ENCODE results near the gene POU2AF1. TPM values are rescaled to one million over a fixed set of nuclear protein-coding genes. Genes with fewer than 3 reads are reported as not detected.

POU2AF1 gene
- total RNA-seq, 2 experiments from 2014 or later, result 0.52 to 0.78 TPM

DNA sequence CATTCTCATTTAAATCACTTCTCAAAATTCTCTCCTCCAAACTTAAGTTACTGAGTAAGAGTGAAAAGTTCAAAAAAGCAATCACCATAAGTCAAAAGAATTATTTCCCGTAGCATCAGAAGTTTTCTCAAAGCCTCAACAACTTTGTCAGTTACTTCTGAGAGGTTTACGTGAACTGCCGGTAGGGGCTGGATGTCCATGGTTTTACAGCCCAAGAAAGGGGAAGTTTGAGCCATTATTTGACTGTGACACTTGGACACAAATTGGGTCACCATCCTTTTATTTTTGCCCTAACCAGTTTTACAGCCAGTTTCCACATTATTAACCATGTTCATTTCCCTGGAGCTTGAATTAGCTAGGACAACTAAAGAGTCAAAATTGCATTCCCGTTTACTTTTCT is 73.2 kb downstream of the POU2AF1 start:
- no peaks in the 10 kb centered on the region for H3K36me3 Mint-ChIP-seq (ENCODE audit: low read depth)
- intact Hi-C loops (cut with DNase I, micrococcal nuclease), result loop anchor here in 1 of 2 experiments (5.0 kb wide), 1 partner anchor 41 kb away; no protein-coding TSS in a partner anchor
- no peak overlapping the region for H3K27ac ChIP-seq (ENCODE audit: low read depth in 1 of 2, low read length in 2 of 2)
- peaks cover 54% of the 10 kb centered on the region for H3K27me3 Mint-ChIP-seq
- no peaks in the 10 kb centered on the region for H3K4me1 Mint-ChIP-seq (ENCODE audit: low read depth)
- H3K9me3 Mint-ChIP-seq, result no peaks in the 10 kb centered on the region
- H3K36me3 ChIP-seq (ENCODE audit: insufficient read depth, low read length), result no peaks in the 10 kb centered on the region
- no peaks in the 10 kb centered on the region for H3K9me3 ChIP-seq (ENCODE audit: control insufficient read depth in 1 of 2, insufficient read depth in 1 of 2, low read length in 2 of 2)
- H3K27me3 ChIP-seq (ENCODE audit: control insufficient read depth in 1 of 2, insufficient read depth in 2 of 2, low read length in 2 of 2), result peaks cover 10 to 13% of the 10 kb centered on the region in 2 experiments
- ChIA-PET POLR2A (no interaction called here), CTCF (no interaction called here)
- TF ChIP-seq, protein P1, sequence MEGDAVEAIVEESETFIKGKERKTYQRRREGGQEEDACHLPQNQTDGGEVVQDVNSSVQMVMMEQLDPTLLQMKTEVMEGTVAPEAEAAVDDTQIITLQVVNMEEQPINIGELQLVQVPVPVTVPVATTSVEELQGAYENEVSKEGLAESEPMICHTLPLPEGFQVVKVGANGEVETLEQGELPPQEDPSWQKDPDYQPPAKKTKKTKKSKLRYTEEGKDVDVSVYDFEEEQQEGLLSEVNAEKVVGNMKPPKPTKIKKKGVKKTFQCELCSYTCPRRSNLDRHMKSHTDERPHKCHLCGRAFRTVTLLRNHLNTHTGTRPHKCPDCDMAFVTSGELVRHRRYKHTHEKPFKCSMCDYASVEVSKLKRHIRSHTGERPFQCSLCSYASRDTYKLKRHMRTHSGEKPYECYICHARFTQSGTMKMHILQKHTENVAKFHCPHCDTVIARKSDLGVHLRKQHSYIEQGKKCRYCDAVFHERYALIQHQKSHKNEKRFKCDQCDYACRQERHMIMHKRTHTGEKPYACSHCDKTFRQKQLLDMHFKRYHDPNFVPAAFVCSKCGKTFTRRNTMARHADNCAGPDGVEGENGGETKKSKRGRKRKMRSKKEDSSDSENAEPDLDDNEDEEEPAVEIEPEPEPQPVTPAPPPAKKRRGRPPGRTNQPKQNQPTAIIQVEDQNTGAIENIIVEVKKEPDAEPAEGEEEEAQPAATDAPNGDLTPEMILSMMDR (IDR thresholded peaks at IDR 0.05), result no peak
- no peak overlapping the region for H3K27ac Mint-ChIP-seq
- no peaks in the 10 kb centered on the region for H3K4me1 ChIP-seq (ENCODE audit: insufficient read depth, low read length)
- no peak overlapping the region for H3K4me3 ChIP-seq (ENCODE audit: low read length)
- DNase-seq (no peak), ATAC-seq (ENCODE audit: poor library complexity) (no peak)
- H3K4me3 Mint-ChIP-seq, result no peak overlapping the region

DNA sequence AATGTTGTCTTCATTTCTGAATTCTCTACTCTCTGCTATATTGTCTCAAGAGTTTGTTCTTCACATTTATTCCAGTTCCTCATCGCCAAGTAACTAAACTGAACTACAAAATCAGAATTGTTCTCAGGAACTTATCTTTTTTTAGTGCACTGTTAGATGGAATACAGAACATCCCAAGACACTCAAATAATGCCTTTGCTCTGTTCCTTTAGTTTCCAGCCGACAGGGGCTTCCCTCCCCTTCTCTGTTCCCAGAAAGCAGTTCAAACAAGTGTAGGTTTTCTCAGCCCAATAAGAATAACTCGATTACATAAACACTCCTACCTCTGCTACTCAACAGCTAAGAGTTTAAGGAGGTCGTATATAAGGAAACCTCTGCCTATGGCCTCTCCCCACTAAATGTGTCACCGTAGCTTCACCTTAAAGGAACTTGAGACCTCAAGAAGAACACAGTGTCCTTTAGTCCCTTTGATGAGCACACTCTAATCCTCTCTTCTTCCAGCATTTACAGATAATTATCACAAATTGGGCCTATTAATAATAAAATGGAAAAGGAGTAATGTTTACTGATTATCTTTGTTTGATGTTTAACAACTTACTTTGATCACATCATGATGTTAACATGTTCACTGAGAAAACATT is 73.8 kb downstream of the POU2AF1 start:
- intact Hi-C loops (cut with DNase I, micrococcal nuclease), result loop anchor here in 1 of 2 experiments (5.0 kb wide), 1 partner anchor 42 kb away; no protein-coding TSS in a partner anchor
- H3K4me1 ChIP-seq (ENCODE audit: insufficient read depth, low read length), result no peaks in the 10 kb centered on the region
- H3K9me3 Mint-ChIP-seq, result no peaks in the 10 kb centered on the region
- peaks cover 13 to 14% of the 10 kb centered on the region in 2 experiments for H3K27me3 ChIP-seq (ENCODE audit: control insufficient read depth in 1 of 2, insufficient read depth in 2 of 2, low read length in 2 of 2)
- POLR2A ChIA-PET, result no interaction called here
- no peak overlapping the region for H3K4me3 ChIP-seq (ENCODE audit: low read length)
- CTCF ChIA-PET, result no interaction called here
- H3K27ac Mint-ChIP-seq, result no peak overlapping the region
- DNase-seq, result no peak
- H3K36me3 Mint-ChIP-seq (ENCODE audit: low read depth), result no peaks in the 10 kb centered on the region
- no peak overlapping the region for H3K4me3 Mint-ChIP-seq
- TF ChIP-seq, protein P1 (IDR thresholded peaks at IDR 0.05), result no peak
- no peaks in the 10 kb centered on the region for H3K9me3 ChIP-seq (ENCODE audit: control insufficient read depth in 1 of 2, insufficient read depth in 1 of 2, low read length in 2 of 2)
- H3K27me3 Mint-ChIP-seq, result peaks cover 54% of the 10 kb centered on the region
- ATAC-seq (ENCODE audit: poor library complexity), result no peak
- H3K4me1 Mint-ChIP-seq (ENCODE audit: low read depth), result no peaks in the 10 kb centered on the region
- H3K27ac ChIP-seq (ENCODE audit: low read depth in 1 of 2, low read length in 2 of 2), result no peak overlapping the region
- H3K36me3 ChIP-seq (ENCODE audit: insufficient read depth, low read length), result no peaks in the 10 kb centered on the region

DNA sequence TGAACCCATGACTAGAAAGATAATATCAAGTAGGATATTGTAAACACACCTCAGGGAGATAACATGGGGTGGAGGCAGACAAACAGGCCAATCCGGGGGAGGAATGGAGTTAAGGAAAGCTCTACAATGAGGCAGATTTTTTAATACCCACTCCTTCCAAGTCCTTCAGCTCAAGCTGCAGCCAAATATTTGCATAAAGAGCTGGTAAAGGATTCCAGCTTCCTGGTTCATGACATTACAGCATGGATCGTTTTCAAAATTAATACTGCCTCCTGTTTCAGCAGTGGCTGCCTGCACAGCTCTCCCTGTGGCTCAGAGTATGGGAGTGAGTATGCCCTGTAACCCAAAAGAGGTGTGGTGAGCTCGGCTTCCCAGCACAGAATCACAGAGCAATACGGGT is 75.6 kb downstream of the POU2AF1 start:
- H3K27ac Mint-ChIP-seq, result no peak overlapping the region
- H3K27me3 Mint-ChIP-seq, result peaks cover 57% of the 10 kb centered on the region
- CTCF ChIA-PET, result no interaction called here
- H3K9me3 Mint-ChIP-seq, result no peaks in the 10 kb centered on the region
- no peak for DNase-seq
- peaks cover 6% of the 10 kb centered on the region for H3K4me1 ChIP-seq (ENCODE audit: insufficient read depth, low read length)
- H3K4me1 Mint-ChIP-seq (ENCODE audit: low read depth), result no peaks in the 10 kb centered on the region
- no peaks in the 10 kb centered on the region for H3K9me3 ChIP-seq (ENCODE audit: control insufficient read depth in 1 of 2, insufficient read depth in 1 of 2, low read length in 2 of 2)
- H3K36me3 ChIP-seq (ENCODE audit: insufficient read depth, low read length), result no peaks in the 10 kb centered on the region
- peaks cover 19 to 27% of the 10 kb centered on the region in 2 experiments for H3K27me3 ChIP-seq (ENCODE audit: control insufficient read depth in 1 of 2, insufficient read depth in 2 of 2, low read length in 2 of 2)
- intact Hi-C loops (cut with DNase I, micrococcal nuclease), result loop anchor here in 1 of 2 experiments (5.0 kb wide), 1 partner anchor 1989 kb away; no protein-coding TSS in a partner anchor
- H3K4me3 ChIP-seq (ENCODE audit: low read length), result no peak overlapping the region
- no peak overlapping the region for H3K27ac ChIP-seq (ENCODE audit: low read depth in 1 of 2, low read length in 2 of 2)
- POLR2A ChIA-PET, result no interaction called here
- H3K4me3 Mint-ChIP-seq, result no peak overlapping the region
- no peaks in the 10 kb centered on the region for H3K36me3 Mint-ChIP-seq (ENCODE audit: low read depth)
- TF ChIP-seq, protein P1 (IDR thresholded peaks at IDR 0.05), result no peak
- no peak for ATAC-seq (ENCODE audit: poor library complexity)
